Measurements from ENCODE around the gene ZNF74.

ZNF74 gene

DNA sequence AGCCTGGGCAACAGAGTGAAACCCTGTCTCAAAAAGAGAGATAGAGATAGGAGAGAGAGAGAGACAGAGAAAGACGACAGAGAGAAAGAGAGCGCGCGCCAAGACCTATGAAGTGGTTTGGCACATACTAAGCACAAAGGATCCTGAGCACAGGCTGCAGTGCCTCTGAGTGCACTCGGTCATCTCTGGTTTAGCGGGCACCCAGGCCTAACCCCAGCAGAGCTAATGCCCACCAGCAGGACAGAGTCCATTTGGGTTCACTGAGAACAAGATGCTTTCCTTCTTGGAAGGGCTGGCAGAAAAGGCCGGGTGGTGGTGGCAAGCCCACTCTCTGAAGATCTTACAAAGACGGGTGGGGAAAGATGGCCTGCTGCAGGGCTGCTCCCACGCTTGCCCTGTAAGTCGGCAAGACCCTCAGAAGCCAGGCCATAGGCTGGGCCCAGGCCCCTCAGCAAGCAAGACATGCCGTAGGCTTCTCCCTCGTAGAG lies 40.4 kb downstream of the ZNF74 start:
- no peak for DNase-seq

DNA sequence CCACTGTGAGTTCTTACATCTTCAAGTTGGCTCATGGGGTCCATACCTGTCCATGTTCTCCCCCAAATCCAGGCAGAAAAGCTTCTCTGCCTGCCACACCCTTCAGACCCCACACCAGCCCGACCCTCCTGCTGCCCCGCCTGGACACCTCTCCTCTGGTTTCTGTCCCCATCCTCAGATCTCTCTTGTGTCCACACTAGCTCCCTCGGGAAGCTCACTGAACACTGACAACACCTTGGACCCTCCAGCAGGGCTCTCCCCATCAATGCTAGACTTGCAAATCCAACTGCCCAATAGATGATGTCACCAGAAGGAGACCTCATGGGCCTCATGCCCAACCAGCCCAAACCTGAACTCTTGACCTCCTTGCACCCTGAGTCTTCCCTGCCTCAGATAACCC lies 40.8 kb downstream of the ZNF74 start:
- no peak for DNase-seq

DNA sequence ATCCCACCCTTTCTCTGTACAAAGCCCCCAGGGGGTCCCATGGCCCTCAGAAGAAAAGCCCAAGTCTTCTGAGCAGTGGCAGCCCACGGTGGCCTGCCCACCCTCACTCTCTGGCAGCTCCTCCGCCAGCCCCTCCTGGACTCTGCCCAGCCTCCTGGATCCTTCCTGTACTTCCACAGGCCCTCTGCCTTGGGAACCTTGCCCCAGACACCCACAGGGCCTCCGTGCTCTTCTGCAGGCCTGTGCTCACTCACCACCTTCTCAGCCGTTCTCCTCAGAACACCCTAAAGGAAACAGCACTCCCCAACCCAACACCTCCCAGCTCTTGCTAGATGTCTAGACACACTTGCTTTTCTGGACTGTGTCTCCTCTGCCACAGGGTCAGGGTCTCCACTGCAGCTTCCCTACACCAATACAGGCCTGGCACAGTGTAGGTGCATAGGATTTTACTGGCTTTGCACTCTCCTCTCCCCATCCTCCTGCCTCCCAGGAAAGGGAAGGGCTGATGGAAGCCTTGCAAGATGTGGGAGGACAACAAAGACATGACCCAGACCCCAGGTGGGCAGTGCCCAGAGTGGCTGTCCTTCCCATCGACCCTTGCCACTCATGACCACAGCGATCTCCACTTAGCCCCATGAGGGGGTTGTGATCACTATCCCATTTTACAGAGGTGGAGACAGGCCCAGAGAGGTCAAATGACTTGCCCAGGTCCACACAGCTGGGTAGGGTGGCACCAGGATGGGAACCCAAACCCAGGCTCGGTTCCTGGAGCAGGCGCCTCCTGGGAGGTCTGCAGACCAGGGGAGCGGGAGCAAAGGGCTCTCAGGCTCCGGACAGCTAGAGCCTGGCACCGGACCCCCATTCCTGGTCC lies 41.7 kb downstream of the ZNF74 start:
- DNase-seq = no peak

DNA sequence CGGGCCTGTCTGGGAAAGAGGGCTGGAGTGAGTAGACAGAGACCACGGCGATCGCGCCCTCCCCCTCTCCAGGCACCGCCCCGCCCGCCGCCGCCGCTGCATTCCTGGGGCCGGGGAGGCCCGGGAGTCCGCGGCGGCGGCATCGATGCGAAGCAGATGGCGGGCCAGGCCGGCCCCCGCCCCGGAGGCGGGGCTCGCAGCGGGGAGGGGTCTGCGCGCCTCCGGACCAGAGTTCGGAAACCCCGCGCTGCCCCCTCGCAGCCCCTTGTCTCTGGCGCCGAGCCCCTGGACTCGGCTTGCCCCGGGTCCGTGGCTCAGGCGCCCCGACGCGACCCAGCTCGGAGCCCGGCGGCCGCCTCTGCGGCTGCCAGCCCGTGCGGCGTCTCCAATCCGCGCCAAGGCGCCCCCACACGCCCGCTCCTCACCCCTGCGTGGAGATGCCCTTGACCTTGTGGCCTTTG lies 42.4 kb downstream of the ZNF74 start:
- no peak for DNase-seq

- peak in 1 of 2 donors; percentile 31 for DNase-seq
Measured at GRCh38 chr22:20436768-20437612, 43.0 kb downstream of the ZNF74 start.

DNA sequence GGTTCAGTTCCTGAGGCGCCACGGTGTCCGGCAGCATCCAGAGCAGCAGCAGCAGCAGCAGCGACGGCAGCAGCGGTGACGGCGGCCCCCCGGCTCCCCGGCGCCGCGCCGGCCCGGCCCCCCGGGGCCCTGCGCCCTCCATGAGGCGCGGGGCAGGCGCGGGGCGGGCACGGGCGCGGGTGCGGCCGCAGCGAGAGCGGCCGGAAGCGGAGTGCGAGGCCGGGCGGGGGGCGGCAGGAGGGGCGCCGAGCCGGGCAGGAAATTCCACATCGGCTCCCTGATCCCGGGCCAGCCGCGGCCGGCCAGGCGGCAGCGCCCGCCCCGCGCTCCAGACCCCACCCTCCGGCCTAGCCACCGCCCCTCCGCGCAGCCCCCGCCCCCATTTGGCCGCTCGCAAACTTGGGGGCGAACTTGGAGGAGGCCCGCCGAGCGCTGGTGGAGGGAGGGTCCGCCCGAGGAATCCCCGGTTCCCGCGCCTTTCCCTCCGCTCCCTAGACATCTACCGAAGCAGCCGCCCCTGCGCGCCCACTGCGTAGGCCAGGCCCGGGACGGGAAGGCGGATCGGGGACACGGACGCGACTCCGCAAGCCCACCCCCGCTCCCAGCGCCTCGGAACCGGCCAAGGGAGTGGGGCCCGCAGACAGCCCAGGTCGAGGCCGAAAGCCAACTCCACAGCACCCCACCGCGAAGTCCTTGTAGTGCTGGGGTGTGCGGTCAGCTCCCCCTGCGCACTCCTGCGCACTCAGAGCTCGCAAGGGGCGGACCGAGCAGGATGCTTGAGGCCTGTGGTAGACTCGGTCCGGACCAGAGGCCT lies 43.9 kb downstream of the ZNF74 start, which contains the start of gene SCARF2:
TSS of gene SCARF2 (minus strand) at position 213 of the 814 bp plus-strand sequence. CDS start at position 142, 71 bp downstream.
- DNase-seq = no peak

- no peak for DNase-seq
Measured at GRCh38 chr22:20438427-20438677, 44.4 kb downstream of the ZNF74 start.

- DNase-seq = no peak
Measured at GRCh38 chr22:20438678-20439492, 44.9 kb downstream of the ZNF74 start.

DNA sequence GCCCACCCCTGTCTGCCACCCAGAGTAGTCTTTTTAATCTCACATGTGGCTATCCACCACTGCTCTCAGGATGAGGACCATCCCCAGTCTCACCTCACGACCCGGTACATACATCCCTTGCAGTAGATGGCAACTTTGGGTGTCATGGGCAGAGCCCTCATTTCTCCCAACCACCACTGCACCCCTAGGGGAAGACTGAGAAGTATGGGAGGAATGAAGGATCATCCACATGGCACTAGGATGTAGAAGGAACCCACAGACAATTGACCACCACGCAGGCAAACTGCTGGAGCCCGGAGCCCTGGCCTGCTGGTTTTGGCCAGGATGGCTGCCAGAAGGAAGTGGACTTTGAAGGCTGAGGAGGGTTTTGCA lies 45.6 kb downstream of the ZNF74 start:
- no peak for DNase-seq

DNA sequence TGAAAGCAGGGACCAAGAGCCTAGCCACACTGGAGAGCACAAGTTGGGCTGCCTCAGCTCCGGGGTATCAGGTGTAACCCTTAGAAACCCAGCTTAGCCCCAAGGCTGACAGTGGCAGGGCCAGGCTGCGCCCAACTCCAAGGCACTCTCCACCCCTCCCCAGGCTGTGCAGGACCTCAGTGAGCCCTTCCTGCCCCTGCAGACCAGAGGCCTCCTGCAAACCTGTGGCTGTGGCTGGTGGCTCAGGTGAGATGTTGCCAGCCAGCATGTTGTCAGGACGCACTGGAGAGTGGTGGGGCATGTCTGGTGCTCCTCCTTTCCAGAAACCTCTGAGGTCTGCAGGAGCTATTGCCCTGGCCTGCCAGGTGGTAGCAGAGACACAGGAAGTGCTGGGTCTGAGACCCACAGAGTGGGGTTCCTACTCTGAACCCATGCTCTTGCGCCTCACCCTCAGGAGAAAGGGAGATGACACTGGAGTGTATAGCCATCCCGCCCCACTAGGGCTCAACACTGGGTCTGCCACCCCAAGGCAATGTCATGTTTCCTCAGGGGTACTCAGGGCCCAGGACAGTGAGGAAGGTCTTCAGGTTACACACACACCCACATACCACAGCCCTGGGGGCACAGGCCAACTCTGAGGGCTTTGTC lies 46.1 kb downstream of the ZNF74 start:
- DNase-seq = no peak

DNA sequence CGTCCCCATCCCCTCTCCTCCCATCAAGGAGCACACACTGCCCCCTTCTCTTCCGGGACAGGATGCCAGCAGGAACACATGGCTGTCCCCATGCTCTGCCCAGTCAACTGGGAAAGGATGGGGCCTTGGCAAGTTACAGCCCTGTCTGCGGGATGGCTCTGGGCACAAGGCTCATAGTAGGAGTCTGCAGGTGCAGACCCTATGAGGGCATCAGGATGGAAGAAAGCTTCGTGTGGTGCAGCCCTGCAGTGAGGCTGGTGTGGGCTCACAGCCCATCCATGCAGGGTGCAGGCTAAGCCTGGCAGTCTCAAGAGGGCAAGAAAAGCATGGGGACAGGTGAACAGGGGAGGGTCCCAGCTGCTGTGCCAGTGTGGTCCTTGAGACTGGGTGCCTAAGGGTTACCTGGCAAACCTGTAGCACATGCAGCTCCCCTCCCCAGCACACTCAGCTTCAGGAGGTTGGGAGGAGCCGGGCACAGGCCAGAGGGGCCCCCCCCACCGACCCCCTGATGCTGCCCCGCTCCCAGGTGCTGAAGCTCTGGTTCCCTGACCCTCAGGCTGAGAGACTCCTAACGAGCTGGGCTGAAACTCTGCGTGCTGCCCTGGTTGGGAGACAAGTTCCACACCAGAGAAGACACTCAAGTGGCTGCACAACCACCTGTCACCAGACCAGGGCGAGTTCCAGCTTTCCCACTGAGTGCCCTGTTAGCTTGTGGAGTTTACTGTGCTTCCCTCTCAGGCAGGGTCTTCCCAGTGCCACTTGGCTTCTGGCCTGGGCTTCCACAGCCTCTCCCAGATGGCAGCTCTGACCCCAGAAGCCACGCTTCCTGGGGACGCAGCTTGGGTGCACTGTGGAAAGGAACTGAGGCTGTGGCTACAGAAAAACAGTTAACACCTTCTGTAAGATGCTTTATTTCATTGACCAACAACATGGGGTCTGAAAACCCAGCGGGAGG lies 47.0 kb downstream of the ZNF74 start:
- no peak for DNase-seq

- no peak for DNase-seq
Measured at GRCh38 chr22:20441631-20442484, 47.9 kb downstream of the ZNF74 start.

- no peak for DNase-seq
Measured at GRCh38 chr22:20442485-20443284, 48.7 kb downstream of the ZNF74 start.

GRCh38 chr22:20444325-20444724 lies 50.4 kb downstream of the ZNF74 start:
- no peak for DNase-seq

DNA sequence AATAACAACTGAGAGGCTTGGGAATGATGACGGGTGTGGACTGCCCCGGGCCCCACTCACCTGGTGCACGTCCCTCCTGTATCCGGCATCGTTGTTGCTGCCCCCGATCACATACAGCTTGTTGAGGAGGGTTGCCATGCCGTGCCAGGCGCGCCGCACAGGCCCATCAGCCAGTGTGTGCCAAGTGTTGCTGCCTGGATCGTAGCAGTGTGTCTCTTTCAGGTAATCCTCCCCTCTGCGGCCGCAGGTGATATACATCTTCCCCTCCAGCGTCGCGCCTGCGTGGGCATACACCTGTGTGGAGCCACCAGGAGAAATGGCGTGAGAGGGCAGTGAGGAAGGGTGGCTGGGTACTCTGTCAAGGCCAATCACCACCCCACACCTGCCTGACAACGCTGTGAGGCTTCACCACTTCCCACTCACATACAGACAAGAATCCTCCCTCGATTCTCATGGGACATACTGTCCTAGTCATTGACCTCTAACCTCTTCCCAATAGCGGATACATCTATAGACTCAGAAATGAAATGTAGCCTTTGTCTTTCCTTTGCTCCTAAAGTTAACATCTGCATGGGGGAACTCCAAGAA lies 52.5 kb downstream of the ZNF74 start:
- no peak for DNase-seq

- no peak for DNase-seq
Measured at GRCh38 chr22:20448630-20449029, 54.7 kb downstream of the ZNF74 start.

DNA sequence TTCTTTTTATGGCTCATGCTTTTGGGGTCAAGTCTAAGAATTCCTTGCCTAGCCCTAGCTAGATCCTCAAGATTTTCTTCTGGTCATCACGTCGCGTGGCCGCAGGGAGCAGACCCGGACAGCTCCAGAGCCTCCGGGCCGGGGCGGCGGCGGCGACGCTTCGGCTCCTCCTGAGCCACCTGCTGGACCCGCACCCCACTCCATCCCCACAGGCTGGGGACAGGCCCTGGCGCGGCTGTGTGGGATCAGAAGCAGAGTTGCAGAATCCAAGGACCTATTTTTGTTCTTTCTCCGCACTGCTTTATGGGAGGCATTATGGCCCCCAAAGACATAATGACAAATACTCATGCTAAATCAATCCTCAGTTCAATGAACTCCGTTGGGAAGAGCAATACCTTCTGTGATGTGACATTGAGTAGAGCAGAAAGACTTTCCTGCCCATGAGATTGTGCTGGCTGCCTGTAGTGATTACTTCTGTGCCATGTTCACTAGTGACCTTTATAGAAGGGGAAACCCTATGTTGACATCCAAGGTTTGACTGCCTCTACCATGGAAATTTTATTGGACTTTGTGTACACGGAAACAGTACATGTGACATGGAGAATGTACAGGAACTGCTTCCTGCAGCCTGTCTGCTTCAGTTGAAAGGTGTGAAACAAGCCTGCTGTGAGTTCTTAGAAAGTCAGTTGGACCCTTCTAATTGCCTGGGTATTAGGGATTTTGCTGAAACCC lies 56.0 kb downstream of the ZNF74 start:
- DNase-seq = no peak

Data from stimulated activated CD4-positive, alpha-beta T cell treated with anti-CD3 and anti-CD28 coated beads, Interleukin-2, amount 100 ng/mL, for 24 hours (primary cell).